ENCODE results near the gene SPINK7. TPM values are rescaled to one million over a fixed set of nuclear protein-coding genes. Genes with fewer than 3 reads are reported as not detected.

The SPINK7 gene
- polyA plus RNA-seq, 1 of the 3 experiments (the other 2 are of a cell fraction), result not detected

DNA sequence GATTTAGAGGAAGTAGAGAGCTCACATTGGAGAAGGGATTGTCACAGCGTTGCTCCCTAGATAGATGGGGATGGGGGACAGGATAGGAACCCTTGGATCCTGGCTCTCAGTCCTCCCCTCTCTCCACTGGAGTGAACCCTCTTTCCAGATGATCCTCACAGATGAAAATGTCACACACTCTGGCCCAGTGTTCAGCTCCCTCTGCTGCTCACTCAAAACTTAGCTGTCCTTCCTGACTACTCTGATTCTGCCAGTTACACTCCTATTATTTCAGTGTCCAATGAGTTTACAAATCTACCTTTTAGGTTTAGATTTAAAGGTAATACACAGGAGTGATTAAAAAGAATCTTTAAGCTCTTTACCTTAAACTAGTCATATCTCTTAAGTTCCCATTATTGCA is 5.8 kb upstream of the SPINK7 start:
- POLR2A ChIA-PET, result no interaction called here
- Histone ChIP-seq H2AFZ (ENCODE audit: low read depth) (no peak overlapping the region), H3K36me3 (replicated peaks in 1 of 2; ENCODE audit: control insufficient read depth in 1 of 2, insufficient read depth in 2 of 2, low read length in 1 of 2) (no peaks in the 10 kb centered on the region), H3F3A (replicated peaks; ENCODE audit: insufficient read depth) (no peaks in the 10 kb centered on the region), H3K4me2 (no peak overlapping the region), H3K27me3 (ENCODE audit: insufficient read depth) (no peaks in the 10 kb centered on the region), H3K27ac (ENCODE audit: low read depth in 2 of 2, low read length in 1 of 2) (no peak overlapping the region), H3K9me2 (no peaks in the 10 kb centered on the region), H3K79me2 (ENCODE audit: insufficient read depth) (no peaks in the 10 kb centered on the region), H3K9me3 (no peaks in the 10 kb centered on the region), H3K4me3 (ENCODE audit: low read depth in 2 of 2, low read length in 1 of 2) (no peak overlapping the region), H3K4me1 (ENCODE audit: control insufficient read depth in 1 of 2, insufficient read depth in 2 of 2, low read depth in 1 of 2, low read length in 1 of 2) (no peaks in the 10 kb centered on the region), H3K9ac (no peak overlapping the region), H4K20me1 (ENCODE audit: insufficient read depth) (no peaks in the 10 kb centered on the region)
- WGBS (ENCODE audit: low lambda C conversion rate), result 30% methylated on average over 1 of the region's 1 CpG
- TF ChIP-seq SMC3 (IDR thresholded peaks at IDR 0.05; ENCODE audit: low read depth, low read length) (no peak), RFX5 (IDR thresholded peaks at IDR 0.05; ENCODE audit: low read length) (no peak), EZH2phosphoT487 (IDR thresholded peaks at IDR 0.05; ENCODE audit: borderline replicate concordance, low read depth) (no peak), CHD2 (IDR thresholded peaks at IDR 0.05; ENCODE audit: low read length, partially characterized antibody) (no peak), POLR2AphosphoS5 (IDR thresholded peaks at IDR 0.05; ENCODE audit: low read depth, low read length) (no peak), NFIC (IDR thresholded peaks at IDR 0.05; ENCODE audit: borderline replicate concordance) (no peak), USF1 (IDR thresholded peaks at IDR 0.05; ENCODE audit: borderline replicate concordance, low read depth) (no peak)
- TF ChIP-seq, protein P1, sequence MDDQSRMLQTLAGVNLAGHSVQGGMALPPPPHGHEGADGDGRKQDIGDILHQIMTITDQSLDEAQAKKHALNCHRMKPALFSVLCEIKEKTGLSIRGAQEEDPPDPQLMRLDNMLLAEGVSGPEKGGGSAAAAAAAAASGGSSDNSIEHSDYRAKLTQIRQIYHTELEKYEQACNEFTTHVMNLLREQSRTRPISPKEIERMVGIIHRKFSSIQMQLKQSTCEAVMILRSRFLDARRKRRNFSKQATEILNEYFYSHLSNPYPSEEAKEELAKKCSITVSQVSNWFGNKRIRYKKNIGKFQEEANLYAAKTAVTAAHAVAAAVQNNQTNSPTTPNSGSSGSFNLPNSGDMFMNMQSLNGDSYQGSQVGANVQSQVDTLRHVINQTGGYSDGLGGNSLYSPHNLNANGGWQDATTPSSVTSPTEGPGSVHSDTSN (IDR thresholded peaks at IDR 0.05), result no peak
- DNase-seq, result no peak
- CTCF ChIA-PET, result interaction anchor here (1.0 to 1.4 kb wide), 2 partner anchors 9 to 13 kb away, joined by 3 read pairs; no protein-coding TSS in a partner anchor

GRCh38 chr5:148309019-148309418 is 3.2 kb upstream of the SPINK7 start:
- TF ChIP-seq EP300 (IDR thresholded peaks at IDR 0.05; ENCODE audit: borderline replicate concordance in 1 of 2, low read depth in 1 of 2, low read length in 1 of 2) (no peak), USF1 (IDR thresholded peaks at IDR 0.05; ENCODE audit: borderline replicate concordance, low read depth) (no peak), REST (IDR thresholded peaks at IDR 0.05; ENCODE audit: low read depth, low read length) (no peak), CHD2 (IDR thresholded peaks at IDR 0.05; ENCODE audit: low read length, partially characterized antibody) (no peak), TCF12 (IDR thresholded peaks at IDR 0.05) (no peak), FOXJ3 (CRISPR knock-in tag; IDR thresholded peaks at IDR 0.05) (no peak), RXRA (IDR thresholded peaks at IDR 0.05; ENCODE audit: borderline replicate concordance, low read depth) (no peak)
- TF ChIP-seq, protein P1 (IDR thresholded peaks at IDR 0.05), result no peak
- CTCF ChIA-PET, result no interaction called here
- Histone ChIP-seq H3K9me2 (no peaks in the 10 kb centered on the region), H3F3A (replicated peaks; ENCODE audit: insufficient read depth) (no peaks in the 10 kb centered on the region), H3K9me3 (no peaks in the 10 kb centered on the region), H3K36me3 (replicated peaks in 1 of 2; ENCODE audit: control insufficient read depth in 1 of 2, insufficient read depth in 2 of 2, low read length in 1 of 2) (no peaks in the 10 kb centered on the region), H3K4me3 (ENCODE audit: low read depth in 2 of 2, low read length in 1 of 2) (no peak overlapping the region), H3K27me3 (ENCODE audit: insufficient read depth) (no peaks in the 10 kb centered on the region), H3K4me2 (no peak overlapping the region), H3K79me2 (ENCODE audit: insufficient read depth) (no peaks in the 10 kb centered on the region), H3K27ac (ENCODE audit: low read depth in 2 of 2, low read length in 1 of 2) (no peak overlapping the region), H2AFZ (ENCODE audit: low read depth) (no peak overlapping the region), H3K4me1 (ENCODE audit: control insufficient read depth in 1 of 2, insufficient read depth in 2 of 2, low read depth in 1 of 2, low read length in 1 of 2) (no peaks in the 10 kb centered on the region), H3K9ac (no peak overlapping the region), H4K20me1 (ENCODE audit: insufficient read depth) (no peaks in the 10 kb centered on the region)
- POLR2A ChIA-PET, result no interaction called here
- DNase-seq, result no peak
- WGBS (ENCODE audit: low lambda C conversion rate), result 16% methylated on average over 3 of the region's 3 CpGs
